AG10803 (cell line): ENCODE results near the gene MYL7.
A peak's percentile ranks its signal among the peaks of the same experiment; 100 is the strongest.

Experiments
- DNase-seq: peaks from one replicate; pipeline ENCODE4 v3.0.0; 2010; ENCODE audit warnings: low read depth
- H3K4me3 ChIP-seq: 2 replicates; pipeline ENCODE4 v1.5.1; 2011; ENCODE audit warnings: mild to moderate bottlenecking, low read length, control low read depth
- TF ChIP-seq, protein P1 (sequence below): conservative IDR thresholded peaks from 2 replicates; pipeline ENCODE4 v1.5.1; 2011; ENCODE audit warnings: mild to moderate bottlenecking, low read length, control low read depth, inconsistent platforms

The MYL7 gene

DNA sequence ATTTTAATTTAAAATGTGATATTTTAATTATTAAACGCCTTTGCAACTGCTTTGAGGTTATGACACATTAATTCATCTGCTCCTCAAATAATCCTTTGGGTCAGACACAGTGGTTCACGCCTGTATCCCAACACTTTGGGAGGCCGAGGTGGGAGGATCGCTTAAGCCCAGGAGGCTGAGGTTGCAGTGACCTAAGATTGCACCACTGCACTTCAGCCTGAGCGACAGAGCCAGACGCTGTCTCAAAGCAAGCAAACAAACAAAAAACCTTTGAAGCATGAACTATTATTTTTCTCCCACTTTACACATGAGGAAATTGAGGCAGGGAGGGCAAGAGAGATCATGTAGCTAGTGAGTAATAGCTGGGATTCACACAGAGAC lies 16.3 kb downstream of the MYL7 start:
- no peak for DNase-seq
- no peak overlapping the region for H3K4me3 ChIP-seq
- TF ChIP-seq, protein P1, sequence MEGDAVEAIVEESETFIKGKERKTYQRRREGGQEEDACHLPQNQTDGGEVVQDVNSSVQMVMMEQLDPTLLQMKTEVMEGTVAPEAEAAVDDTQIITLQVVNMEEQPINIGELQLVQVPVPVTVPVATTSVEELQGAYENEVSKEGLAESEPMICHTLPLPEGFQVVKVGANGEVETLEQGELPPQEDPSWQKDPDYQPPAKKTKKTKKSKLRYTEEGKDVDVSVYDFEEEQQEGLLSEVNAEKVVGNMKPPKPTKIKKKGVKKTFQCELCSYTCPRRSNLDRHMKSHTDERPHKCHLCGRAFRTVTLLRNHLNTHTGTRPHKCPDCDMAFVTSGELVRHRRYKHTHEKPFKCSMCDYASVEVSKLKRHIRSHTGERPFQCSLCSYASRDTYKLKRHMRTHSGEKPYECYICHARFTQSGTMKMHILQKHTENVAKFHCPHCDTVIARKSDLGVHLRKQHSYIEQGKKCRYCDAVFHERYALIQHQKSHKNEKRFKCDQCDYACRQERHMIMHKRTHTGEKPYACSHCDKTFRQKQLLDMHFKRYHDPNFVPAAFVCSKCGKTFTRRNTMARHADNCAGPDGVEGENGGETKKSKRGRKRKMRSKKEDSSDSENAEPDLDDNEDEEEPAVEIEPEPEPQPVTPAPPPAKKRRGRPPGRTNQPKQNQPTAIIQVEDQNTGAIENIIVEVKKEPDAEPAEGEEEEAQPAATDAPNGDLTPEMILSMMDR: no peak

- TF ChIP-seq, protein P1: no peak
- peak; percentile 94 for DNase-seq
- peak within 1 kb of the TSS; percentile 76 for H3K4me3 ChIP-seq
Observed at GRCh38 chr7:44123190-44124003, 17.7 kb downstream of the MYL7 start, which contains the start of gene POLD2. Gene POLD2, minus strand, starts transcription at chr7:44123548. Its CDS starts 1,495 bp downstream, at chr7:44122053.

DNA sequence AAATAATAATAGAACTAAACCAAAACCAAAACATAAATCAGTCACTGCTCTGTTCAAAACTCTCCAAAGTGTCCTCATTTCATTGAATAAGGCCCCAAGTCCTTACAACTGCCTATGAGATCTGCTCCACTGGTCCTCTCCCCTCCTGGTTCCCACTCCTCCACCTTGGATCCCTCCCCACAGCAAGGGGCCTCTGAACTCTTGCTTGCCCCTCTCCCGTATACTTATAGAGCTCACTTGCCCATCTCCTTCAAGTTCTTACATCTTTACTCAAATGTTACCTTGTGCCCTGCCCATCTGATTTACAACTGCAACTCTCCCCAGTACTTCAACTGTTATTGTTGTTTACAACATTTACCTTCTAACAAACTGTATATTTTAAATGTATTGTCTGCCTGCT lies 18.6 kb downstream of the MYL7 start:
- H3K4me3 ChIP-seq: peak overlapping the region; percentile 66
- TF ChIP-seq, protein P1: no peak
- DNase-seq: no peak

DNA sequence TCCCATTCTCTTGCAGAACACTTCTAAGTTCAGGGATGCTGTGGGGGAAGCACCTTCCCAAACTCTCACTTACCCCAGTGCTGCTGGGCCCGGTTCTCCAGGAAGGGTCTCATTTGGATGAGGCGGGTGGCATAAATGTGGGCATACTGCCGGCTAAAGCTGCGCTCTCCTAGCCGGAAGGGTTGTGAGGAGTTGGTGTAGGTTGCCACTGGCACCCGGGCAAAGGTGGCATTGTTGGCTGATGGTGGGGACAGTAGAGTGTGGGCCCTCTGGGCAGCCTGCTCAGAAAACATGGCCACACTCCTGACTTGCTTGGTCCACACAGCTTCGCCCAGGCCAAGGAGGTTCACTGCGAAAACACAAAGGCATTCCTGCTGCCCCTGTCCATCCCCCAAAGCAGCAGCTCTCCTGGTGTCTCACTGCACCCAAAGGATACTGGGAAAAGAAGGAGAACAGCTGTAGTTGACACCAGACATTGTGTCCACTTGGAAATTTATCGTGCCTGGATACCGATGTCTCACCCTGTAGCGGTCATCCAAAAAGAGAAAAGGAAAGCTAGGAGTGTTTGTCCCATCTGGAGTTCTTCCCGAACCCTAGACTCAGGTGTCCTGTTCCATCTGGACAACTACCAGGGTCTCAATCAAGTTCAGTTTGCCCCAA lies 19.2 kb downstream of the MYL7 start:
- H3K4me3 ChIP-seq: peak overlapping the region; percentile 66; the same call in 1 of the 2 replicates
- TF ChIP-seq, protein P1: no peak
- no peak for DNase-seq

GRCh38 chr7:44120395-44120794 lies 20.7 kb downstream of the MYL7 start:
- DNase-seq: no peak
- TF ChIP-seq, protein P1: no peak
- no peak overlapping the region for H3K4me3 ChIP-seq

DNA sequence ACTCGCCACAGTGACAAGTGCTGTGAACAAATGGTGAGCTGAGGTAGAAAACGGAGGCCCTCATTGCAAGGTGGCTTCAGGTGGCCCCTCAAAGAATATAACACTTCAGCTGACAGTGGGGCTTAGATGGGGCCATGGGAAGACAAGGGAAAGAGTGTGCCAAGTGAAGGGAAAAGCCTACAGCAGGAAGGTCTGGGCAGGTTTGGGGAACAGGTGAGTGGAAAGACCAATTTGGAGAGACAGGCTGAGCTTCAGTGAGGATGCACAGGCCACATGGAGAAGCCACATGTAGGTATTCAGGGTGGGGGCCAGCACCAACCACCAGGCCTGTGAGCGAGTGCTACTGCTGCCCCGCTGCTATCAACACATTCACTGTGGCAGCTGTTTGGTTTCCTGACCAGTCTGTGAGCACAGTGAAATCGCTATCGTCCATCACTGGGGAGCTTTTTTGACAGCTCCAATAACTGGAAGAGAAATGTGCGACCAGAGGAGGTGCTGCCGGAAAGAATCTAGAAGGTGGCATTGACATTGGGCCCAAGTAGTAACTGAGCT lies 21.2 kb downstream of the MYL7 start:
- DNase-seq: no peak
- H3K4me3 ChIP-seq: no peak overlapping the region
- TF ChIP-seq, protein P1: no peak
